ENCODE results near the gene LRRK1.

Gene LRRK1

DNA sequence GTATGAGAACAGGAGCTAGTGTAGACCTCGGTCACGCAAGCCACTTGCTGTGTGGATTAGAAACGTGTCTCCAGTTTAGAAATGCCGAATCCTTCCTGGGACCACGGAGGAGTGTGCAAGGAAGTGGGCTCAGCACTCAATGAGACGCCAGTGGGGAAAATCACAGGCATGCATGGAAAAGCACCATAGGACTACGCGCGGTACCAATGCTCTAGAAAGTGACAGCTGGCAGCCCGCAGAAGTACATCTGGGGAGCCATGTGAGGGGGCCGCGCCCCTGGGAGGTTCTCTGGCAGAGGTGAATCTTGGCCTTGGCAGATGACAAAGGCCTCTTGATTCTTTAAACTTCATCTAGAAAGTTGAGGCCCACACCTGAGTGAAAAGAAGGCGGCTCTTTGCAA lies 99.3 kb downstream of the LRRK1 start:
- no peak overlapping the region for H3K4me3 ChIP-seq (ENCODE audit: low read length)
- TF ChIP-seq, protein P1, sequence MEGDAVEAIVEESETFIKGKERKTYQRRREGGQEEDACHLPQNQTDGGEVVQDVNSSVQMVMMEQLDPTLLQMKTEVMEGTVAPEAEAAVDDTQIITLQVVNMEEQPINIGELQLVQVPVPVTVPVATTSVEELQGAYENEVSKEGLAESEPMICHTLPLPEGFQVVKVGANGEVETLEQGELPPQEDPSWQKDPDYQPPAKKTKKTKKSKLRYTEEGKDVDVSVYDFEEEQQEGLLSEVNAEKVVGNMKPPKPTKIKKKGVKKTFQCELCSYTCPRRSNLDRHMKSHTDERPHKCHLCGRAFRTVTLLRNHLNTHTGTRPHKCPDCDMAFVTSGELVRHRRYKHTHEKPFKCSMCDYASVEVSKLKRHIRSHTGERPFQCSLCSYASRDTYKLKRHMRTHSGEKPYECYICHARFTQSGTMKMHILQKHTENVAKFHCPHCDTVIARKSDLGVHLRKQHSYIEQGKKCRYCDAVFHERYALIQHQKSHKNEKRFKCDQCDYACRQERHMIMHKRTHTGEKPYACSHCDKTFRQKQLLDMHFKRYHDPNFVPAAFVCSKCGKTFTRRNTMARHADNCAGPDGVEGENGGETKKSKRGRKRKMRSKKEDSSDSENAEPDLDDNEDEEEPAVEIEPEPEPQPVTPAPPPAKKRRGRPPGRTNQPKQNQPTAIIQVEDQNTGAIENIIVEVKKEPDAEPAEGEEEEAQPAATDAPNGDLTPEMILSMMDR (conservative IDR thresholded peaks at IDR 0.05; ENCODE audit: low read length) = no peak
- no peak for DNase-seq (ENCODE audit: low read depth)

DNA sequence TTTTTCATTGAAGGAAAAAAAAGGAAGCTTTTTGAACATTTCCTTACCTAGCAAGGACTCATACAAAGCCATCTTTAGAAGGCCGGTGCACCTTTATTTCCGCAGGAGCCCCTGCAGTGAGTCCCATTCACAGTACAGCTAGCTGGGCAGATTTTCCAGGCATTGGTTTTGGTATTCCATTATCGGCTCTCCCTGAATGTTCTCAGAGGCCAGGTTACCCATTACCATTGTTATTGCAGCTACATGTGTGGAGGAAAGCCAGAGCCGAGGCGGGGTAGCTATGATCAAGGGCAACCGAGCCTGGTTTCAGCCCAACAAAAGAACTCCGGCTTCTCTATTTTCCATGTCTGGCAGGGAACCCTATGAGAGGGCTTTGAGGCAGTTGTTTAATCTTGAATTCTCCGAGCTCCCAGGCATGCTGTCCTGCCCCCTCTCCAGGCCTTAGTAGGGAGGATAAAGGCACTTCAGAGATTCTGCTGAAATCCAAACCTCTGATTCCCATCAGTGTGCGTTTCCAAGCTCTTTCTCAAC lies 100.3 kb downstream of the LRRK1 start:
- DNase-seq (ENCODE audit: low read depth) = no peak
- no peak overlapping the region for H3K4me3 ChIP-seq (ENCODE audit: low read length)
- TF ChIP-seq, protein P1 (conservative IDR thresholded peaks at IDR 0.05; ENCODE audit: low read length) = no peak

DNA sequence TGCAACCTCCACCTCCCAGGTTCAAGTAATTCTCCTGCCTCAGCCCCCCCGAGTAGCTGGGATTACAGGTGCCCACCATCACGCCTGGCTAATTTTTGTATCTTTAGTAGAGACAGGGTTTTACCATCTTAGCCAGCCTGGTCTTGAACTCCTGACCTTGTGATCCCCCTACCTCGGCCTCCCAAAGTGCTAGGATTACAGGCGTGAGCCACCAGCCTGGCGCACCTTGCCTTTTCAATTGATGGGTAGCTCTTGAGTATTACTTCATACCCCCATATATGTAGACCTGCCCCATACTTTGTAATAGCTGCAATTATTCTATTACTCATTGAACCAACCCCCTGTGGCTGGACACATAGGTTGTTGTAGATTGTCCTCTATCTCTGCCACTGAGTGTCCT lies 101.3 kb downstream of the LRRK1 start:
- no peak for DNase-seq (ENCODE audit: low read depth)
- TF ChIP-seq, protein P1 (conservative IDR thresholded peaks at IDR 0.05; ENCODE audit: low read length) = no peak
- no peak overlapping the region for H3K4me3 ChIP-seq (ENCODE audit: low read length)

DNA sequence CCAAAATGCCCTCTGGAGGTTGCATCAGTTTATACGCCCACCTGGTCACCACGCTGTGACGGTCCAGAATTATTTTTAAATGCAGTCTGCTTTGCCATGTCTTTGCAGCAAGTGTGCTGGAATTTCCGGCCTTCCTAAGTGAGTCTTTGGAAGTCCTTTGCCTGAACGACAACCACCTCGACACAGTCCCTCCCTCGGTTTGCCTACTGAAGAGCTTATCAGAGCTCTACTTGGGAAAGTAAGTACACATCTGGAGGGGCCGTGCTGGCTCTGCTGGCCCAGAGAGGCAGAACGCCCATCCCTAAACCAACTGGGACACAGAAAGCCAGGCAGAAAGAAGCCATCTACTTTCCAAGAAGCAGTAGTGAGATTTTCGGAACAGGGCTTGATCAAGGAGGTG lies 101.8 kb downstream of the LRRK1 start:
- TF ChIP-seq, protein P1 (conservative IDR thresholded peaks at IDR 0.05; ENCODE audit: low read length) = no peak
- no peak for DNase-seq (ENCODE audit: low read depth)
- no peak overlapping the region for H3K4me3 ChIP-seq (ENCODE audit: low read length)

DNA sequence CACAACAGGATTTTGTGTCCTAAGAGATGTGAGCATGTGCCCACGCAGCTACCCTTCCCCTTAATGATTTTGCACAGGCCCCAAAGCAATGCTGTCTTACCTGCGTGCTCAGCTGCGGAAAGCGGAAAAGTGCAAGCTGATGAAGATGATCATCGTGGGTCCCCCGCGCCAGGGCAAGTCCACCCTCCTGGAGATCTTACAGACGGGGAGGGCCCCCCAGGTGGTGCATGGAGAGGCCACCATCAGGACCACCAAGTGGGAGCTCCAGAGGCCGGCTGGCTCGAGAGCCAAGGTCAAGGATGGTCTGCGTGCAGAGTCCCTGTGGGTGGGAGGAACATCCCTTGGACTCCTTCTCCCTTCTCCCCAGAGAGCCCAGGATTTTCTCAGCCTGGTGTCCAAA lies 103.1 kb downstream of the LRRK1 start:
- H3K4me3 ChIP-seq (ENCODE audit: low read length) = no peak overlapping the region
- TF ChIP-seq, protein P1 (conservative IDR thresholded peaks at IDR 0.05; ENCODE audit: low read length) = no peak
- no peak for DNase-seq (ENCODE audit: low read depth)

DNA sequence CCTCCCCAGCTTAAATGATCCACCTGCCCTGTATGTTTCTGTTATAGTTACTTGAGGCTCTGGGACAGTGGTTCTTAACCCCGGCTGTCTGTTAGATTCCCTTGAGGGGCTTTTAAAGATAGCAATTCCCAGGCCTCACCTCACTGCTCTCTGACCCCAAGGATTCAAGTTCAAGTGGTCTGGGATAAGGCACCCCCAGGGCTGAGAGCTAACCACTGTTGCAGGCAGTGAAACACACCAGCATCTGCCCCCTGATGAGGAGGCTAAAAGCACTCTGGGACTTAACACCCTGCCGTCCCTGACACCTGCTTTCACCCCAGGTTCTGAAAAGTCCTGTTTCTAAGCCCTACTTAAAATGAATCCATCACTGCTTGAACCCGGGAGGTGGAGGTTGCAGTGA lies 103.7 kb downstream of the LRRK1 start:
- no peak for DNase-seq (ENCODE audit: low read depth)
- TF ChIP-seq, protein P1 (conservative IDR thresholded peaks at IDR 0.05; ENCODE audit: low read length) = no peak
- no peak overlapping the region for H3K4me3 ChIP-seq (ENCODE audit: low read length)

DNA sequence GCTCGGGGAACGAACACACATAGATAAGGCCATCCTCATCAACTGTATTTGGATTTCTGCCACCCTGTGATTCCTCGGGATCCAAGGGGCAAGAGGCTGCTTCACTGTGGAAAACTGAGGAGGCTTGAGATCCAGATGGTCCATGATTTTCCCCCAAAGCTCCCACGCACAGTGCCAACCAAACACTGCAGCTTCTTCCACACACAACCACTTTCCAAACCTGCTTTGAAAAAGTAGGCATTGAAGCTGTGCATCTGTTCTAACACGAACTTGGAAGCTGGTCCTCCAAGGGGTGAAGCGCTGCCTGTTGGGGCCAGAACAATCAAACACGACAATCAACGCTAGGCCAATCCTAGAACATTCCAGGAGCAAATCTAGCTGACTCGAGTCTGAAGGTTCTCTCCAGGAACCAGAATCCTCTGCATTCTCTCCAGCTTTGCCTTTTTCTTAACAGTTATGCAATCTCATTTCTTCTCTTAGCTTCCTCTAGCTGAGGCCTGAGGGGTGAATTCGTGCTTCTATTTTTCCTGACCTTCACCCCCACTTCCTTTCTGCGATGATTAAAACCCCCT lies 104.4 kb downstream of the LRRK1 start:
- TF ChIP-seq, protein P1 (conservative IDR thresholded peaks at IDR 0.05; ENCODE audit: low read length) = no peak
- no peak for DNase-seq (ENCODE audit: low read depth)
- H3K4me3 ChIP-seq (ENCODE audit: low read length) = no peak overlapping the region

All from AG10803 (cell line).